Activated CD4-positive, alpha-beta T cell treated with anti-CD3 and anti-CD28 coated beads, Interleukin-2, amount 50 U/mL, for 16 hours (primary cell): ENCODE measurements around the gene KCNC3.

Experiments used
- DNase-seq: peaks from one replicate; pipeline ENCODE4 v3.0.0-alpha.2; 2020

Gene KCNC3

DNA sequence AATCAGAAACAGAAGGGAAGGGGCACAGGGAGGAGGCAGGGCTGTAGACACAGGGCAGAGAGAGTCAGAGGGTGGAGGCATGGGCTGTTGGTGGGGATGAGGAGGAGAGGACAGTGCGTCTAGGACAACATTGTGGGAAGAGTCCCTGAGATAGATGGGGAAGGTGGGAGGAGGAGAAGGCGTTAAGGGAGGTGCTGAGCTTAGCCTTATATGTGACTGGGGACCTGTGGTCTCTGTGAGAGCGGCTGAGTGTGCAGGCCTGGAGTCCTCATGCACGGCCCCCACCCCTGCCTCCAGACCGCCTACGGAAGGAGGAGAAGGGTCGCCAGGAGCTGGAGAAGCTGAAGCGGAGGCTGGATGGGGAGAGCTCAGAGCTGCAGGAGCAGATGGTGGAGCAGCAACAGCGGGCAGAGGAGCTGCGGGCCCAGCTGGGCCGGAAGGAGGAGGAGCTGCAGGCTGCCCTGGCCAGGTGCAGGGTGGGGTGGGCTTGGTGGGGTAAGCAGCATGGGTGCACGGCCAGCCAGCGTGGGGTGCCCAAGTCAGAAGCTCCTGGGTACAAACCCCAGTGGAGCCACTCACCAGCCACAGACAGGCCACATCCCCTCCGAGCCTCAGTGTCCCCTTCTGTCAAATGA is 56.8 kb downstream of the KCNC3 start:
- no peak for DNase-seq

DNA sequence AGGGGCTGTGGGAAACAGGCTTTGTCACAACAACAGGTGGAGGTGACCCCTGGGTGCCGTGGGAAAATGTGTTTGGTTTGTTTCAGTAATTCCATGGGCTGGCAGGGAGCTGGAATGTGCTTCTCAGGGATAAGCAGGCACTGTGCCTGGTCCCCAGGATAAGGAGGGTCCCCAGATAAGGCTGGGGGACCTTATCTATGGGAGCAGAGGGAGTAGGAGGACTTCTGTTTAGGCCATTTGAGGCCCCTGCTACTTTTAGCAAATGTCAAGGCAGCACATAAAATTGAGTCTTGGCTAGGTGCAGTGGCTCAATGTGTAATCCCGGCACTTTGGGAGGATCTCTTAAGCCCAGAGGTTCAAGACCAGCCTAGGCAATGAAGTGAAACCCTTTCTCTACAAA is 59.5 kb downstream of the KCNC3 start:
- DNase-seq = no peak

DNA sequence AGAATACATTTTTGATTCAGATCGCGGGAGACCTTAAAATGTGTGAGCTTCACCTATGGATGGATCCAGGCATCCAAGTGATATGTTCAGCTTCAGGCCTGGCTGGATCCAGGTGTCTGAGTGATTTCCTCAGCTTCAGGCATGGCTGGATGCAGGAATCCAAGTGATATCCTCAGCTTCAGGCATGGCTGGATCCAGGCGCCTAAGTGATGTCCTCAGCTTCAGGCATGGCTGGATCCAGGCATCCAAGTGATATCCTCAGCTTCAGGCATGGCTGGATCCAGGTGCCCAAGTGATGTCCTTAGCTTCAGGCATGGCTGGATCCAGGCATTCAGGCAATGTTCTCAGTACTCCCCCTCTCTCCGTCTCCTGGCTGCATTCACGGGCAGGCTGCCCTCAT is 60.7 kb downstream of the KCNC3 start:
- no peak for DNase-seq

DNA sequence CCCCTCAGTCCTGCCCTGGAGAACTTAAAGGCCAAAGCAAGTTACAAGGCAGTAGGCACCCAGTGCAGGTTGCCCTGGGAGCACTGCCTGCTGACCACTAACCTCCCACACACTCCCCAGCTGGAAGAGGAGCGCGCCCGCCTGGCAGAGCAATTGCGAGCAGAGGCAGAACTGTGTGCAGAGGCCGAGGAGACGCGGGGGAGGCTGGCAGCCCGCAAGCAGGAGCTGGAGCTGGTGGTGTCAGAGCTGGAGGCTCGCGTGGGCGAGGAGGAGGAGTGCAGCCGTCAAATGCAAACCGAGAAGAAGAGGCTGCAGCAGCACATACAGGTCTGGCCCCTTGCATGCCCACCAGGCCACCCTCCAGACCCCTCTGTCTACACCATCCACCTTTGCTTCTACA is 61.1 kb downstream of the KCNC3 start:
- DNase-seq = no peak

DNA sequence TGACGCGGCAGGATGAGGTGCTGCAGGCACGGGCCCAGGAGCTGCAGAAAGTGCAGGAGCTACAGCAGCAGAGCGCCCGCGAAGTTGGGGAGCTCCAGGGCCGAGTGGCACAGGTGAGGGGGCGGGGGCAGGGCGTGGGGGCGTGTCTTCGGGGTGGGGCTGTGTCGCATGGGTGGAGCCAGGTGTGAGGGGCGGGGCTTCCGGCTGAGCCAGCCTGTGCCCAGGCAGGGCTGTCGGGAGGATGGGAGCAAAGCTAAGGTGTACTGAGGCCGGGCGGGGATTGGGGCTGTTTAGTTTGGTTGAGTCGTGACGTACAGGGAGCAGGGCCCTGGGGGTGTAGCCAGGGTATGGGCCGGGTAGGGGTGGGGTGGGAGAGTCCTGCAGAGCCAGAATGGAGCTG is 62.3 kb downstream of the KCNC3 start:
- DNase-seq = peak; percentile 48

DNA sequence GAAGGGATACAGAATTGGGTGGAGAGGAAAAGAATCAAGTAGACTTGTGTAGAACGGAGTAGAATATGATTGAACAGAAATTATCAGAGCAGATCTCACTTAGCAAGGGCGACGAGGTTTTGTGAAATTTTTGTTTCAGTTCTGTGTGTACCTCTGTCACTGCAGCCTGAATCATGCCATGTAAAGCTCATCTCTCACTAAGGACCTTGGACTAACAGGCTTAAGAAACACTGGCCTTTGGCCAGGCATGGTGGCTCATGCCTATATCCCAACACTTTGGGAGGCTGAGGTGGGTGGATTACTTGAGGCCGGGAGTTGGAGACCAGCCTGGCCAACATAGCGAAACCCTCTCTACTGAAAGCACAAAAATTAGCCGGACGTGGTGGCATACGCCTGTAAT is 63.1 kb downstream of the KCNC3 start:
- no peak for DNase-seq

DNA sequence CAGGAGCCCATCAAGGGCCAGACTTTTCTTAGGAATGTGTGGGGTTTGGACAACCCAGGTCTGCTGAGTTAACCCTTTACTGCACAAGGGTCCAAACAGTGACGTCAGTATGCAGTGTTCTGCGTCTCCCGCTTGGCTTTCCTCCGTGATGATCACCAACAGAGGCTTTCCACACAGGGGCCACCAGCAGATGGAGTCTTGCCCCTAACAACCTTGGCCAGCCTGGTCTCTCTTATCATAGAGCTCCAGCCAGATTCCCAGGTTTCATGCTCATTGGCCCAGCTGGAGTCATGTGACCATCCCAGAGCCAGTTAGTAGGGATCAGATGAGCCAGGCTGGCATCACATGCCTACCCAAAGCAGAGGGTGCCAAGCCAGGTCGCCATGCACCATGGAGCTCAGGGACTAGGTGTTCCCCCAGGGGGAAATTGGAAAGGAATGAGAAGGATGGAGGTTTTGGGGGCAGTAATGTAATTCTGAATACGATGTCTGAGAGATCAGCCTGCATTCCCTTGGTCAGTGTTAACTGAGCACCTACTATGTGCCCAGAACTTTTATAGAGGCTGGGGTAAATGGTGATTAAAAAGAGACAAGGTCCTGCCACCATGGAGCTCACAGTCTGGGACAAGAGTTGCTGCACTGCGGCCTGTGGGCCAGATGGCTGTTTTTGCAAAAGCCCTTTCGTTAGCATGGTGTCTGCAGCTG is 64.5 kb downstream of the KCNC3 start:
- DNase-seq = no peak

DNA sequence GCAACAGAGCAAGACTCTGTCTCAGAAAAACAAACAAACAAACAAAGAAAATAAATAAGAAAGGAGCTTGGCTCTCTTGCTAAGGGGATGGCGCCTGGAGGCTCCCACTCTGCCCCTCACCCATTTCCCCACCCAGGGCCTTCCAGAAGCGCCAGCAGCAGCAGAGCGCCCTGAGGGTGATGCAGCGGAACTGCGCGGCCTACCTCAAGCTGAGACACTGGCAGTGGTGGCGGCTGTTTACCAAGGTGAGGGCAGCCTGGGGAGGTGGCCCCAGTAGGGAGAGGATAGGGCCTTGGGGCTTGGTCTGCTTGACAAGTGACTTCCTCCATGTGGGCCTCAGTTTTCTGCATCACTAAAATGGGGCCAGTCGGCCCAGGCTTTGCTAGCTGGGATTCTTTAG is 66.0 kb downstream of the KCNC3 start:
- no peak for DNase-seq
